CD4-positive, CD25-positive, alpha-beta regulatory T cell (primary cell): ENCODE measurements around the gene TSPAN31. TPM values are rescaled to one million over a fixed set of nuclear protein-coding genes. Genes with fewer than 3 reads are reported as not detected.

ENCODE experiments used
- ATAC-seq, 2 donors: fragments of 150-1000 bp; cut with Tn5 transposase; one replicate each; pipeline ENCODE4 v1.10.0; 2021; ENCODE audit warnings: low read depth in 2 of 2, moderate number of reproducible peaks in 2 of 2, moderate library complexity in 1 of 2
- DNase-seq, 3 donors: peaks; one replicate each; pipeline versions ENCODE4 v3.0.0 to v3.0.0-alpha.2; 2012 to 2022; ENCODE audit warnings: mixed read lengths in 1 of 3
- H3K27ac ChIP-seq: one replicate; pipeline ENCODE4 v1.7.0; 2013; ENCODE audit warnings: mild to moderate bottlenecking, low read length; ENCODE audit not compliant: insufficient read depth, poor library complexity, severe bottlenecking
- H3K27me3 ChIP-seq: one replicate; pipeline ENCODE4 v1.7.0; 2013; ENCODE audit warnings: low read length; ENCODE audit not compliant: control insufficient read depth, insufficient read depth
- H3K36me3 ChIP-seq: one replicate; pipeline ENCODE4 v1.7.0; 2013; ENCODE audit warnings: mild to moderate bottlenecking, low read length, moderate library complexity; ENCODE audit not compliant: control insufficient read depth, insufficient read depth
- H3K4me1 ChIP-seq: 2 replicates; pipeline ENCODE4 v1.7.0; 2013; ENCODE audit warnings: mild to moderate bottlenecking, low read length; ENCODE audit not compliant: insufficient read depth, control insufficient read depth, poor library complexity, severe bottlenecking
- H3K4me3 ChIP-seq: one replicate; pipeline ENCODE4 v1.7.0; 2013; ENCODE audit warnings: low read depth, mild to moderate bottlenecking, low read length, moderate library complexity
- H3K9me3 ChIP-seq, 2 experiments: 1 replicate in 1 of 2; 2 replicates in 1 of 2; pipeline ENCODE4 v1.7.0; 2013; ENCODE audit warnings: low read length in 2 of 2, mild to moderate bottlenecking in 1 of 2, moderate library complexity in 1 of 2; ENCODE audit not compliant: control insufficient read depth in 2 of 2
- H3K27ac Mint-ChIP-seq, 3 donors: one replicate each; pipeline ENCODE4 v1.8.0; 2020 to 2022; ENCODE audit warnings: mild to moderate bottlenecking in 3 of 3, mixed read lengths in 3 of 3, moderate library complexity in 2 of 3
- H3K27me3 Mint-ChIP-seq: one replicate; pipeline ENCODE4 v1.8.0; 2022; ENCODE audit warnings: mild to moderate bottlenecking, mixed read lengths
- H3K36me3 Mint-ChIP-seq: one replicate; pipeline ENCODE4 v1.8.0; 2020; ENCODE audit warnings: mixed read lengths
- H3K4me1 Mint-ChIP-seq, 4 donors: one replicate each; pipeline ENCODE4 v1.8.0; 2020 to 2022; ENCODE audit warnings: mixed read lengths in 4 of 4, mild to moderate bottlenecking in 1 of 4
- H3K4me3 Mint-ChIP-seq, 4 donors: one replicate each; pipeline ENCODE4 v1.8.0; 2020 to 2022; ENCODE audit warnings: mild to moderate bottlenecking in 4 of 4, mixed read lengths in 4 of 4, moderate library complexity in 3 of 4
- H3K9me3 Mint-ChIP-seq, 7 donors: one replicate each; pipeline ENCODE4 v1.8.0; 2020 to 2022; ENCODE audit warnings: mixed read lengths in 7 of 7, mild to moderate bottlenecking in 3 of 7, moderate library complexity in 2 of 7
- polyA plus RNA-seq, 4 donors: library from polyadenylated mRNA; unstranded; fragments of 300-500 nt; fragmentation: Illumina TruSeq; gene quantifications; one replicate each; pipeline ENCODE4 v1.2.3, GENCODE V29; 2021
- total RNA-seq: library from RNA; stranded (reverse); gene quantifications from one replicate; pipeline ENCODE4 v1.2.3, GENCODE V29; 2022

Gene TSPAN31
- total and polyA plus RNA-seq, 5 donors from 2014 or later = 8.7 to 48.9 (median 38.9) TPM

GRCh38 chr12:57783466-57783801, 38.6 kb downstream of the TSPAN31 start:
- peaks cover 12 to 55% (median 30%) of the 10 kb centered on the region in 4 donors for H3K4me1 Mint-ChIP-seq
- peaks cover 4% of the 10 kb centered on the region for H3K27me3 Mint-ChIP-seq

GRCh38 chr12:57783861-57784260, 39.0 kb downstream of the TSPAN31 start:
- peaks cover 38% of the 10 kb centered on the region for H3K4me1 ChIP-seq
- H3K27ac ChIP-seq = no peak overlapping the region
- H3K4me3 ChIP-seq = peak overlapping the region; percentile 21
- Mint-ChIP-seq H3K9me3 (no peaks in the 10 kb centered on the region), H3K4me3 (peak overlapping the region; percentile 70 to 96 (median 76)), H3K27me3 (no peaks in the 10 kb centered on the region), H3K27ac (peak overlapping the region; percentile 43 to 59 (median 48)), H3K36me3 (peaks cover 13% of the 10 kb centered on the region), H3K4me1 (peaks cover 12 to 59% (median 30%) of the 10 kb centered on the region in 4 donors)
- H3K9me3 ChIP-seq = no peaks in the 10 kb centered on the region
- peaks cover 25% of the 10 kb centered on the region for H3K36me3 ChIP-seq
- H3K27me3 ChIP-seq = no peaks in the 10 kb centered on the region
- no peak for DNase-seq
- no peak for ATAC-seq

More at GRCh38 chr12:57783466-57783801, 38.6 kb downstream of the TSPAN31 start:
- Histone ChIP-seq H3K4me1 (peaks cover 38% of the 10 kb centered on the region), H3K9me3 (no peaks in the 10 kb centered on the region), H3K4me3 (peak overlapping the region; percentile 91), H3K27ac (peak overlapping the region; percentile 74), H3K36me3 (peaks cover 20% of the 10 kb centered on the region), H3K27me3 (no peaks in the 10 kb centered on the region)
- Mint-ChIP-seq H3K27ac (peak overlapping the region in 1 of 3 donors; percentile 100), H3K9me3 (no peaks in the 10 kb centered on the region), H3K4me3 (peak overlapping the region; percentile 96 to 100 (median 98)), H3K36me3 (peaks cover 9% of the 10 kb centered on the region)
- ATAC-seq = no peak
- DNase-seq = no peak

GRCh38 chr12:57793920-57794319, 49.1 kb downstream of the TSPAN31 start:
- no peaks in the 10 kb centered on the region for H3K27me3 ChIP-seq
- H3K36me3 ChIP-seq = peaks cover 64% of the 10 kb centered on the region

GRCh38 chr12:57795354-57795753, 50.5 kb downstream of the TSPAN31 start:
- H3K9me3 Mint-ChIP-seq = no peaks in the 10 kb centered on the region
- no peaks in the 10 kb centered on the region for H3K4me1 ChIP-seq
- no peak overlapping the region for H3K27ac ChIP-seq
- H3K27me3 Mint-ChIP-seq = no peaks in the 10 kb centered on the region
- no peaks in the 10 kb centered on the region for H3K27me3 ChIP-seq
- H3K36me3 ChIP-seq = peaks cover 66% of the 10 kb centered on the region
- no peak overlapping the region for H3K27ac Mint-ChIP-seq
- peaks cover 45% of the 10 kb centered on the region for H3K36me3 Mint-ChIP-seq
- H3K4me1 Mint-ChIP-seq = peaks cover 3 to 14% (median 4%) of the 10 kb centered on the region in 4 donors
- DNase-seq (no peak), ATAC-seq (no peak)
- H3K9me3 ChIP-seq = no peaks in the 10 kb centered on the region
- no peak overlapping the region for H3K4me3 Mint-ChIP-seq
- H3K4me3 ChIP-seq = no peak overlapping the region

More at GRCh38 chr12:57793920-57794319, 49.1 kb downstream of the TSPAN31 start:
- no peaks in the 10 kb centered on the region for H3K27me3 Mint-ChIP-seq
- DNase-seq (no peak), ATAC-seq (no peak)
- H3K36me3 Mint-ChIP-seq = peaks cover 42% of the 10 kb centered on the region
- H3K4me1 Mint-ChIP-seq = peaks cover 4 to 7% (median 5%) of the 10 kb centered on the region in 4 donors
- H3K4me3 ChIP-seq = no peak overlapping the region
- no peaks in the 10 kb centered on the region for H3K9me3 Mint-ChIP-seq
- no peaks in the 10 kb centered on the region for H3K4me1 ChIP-seq
- H3K27ac Mint-ChIP-seq = peak overlapping the region in 1 of 3 donors; percentile 70
- no peak overlapping the region for H3K27ac ChIP-seq
- no peaks in the 10 kb centered on the region for H3K9me3 ChIP-seq
- no peak overlapping the region for H3K4me3 Mint-ChIP-seq

- H3K4me1 ChIP-seq = no peaks in the 10 kb centered on the region
- H3K27ac Mint-ChIP-seq = peak overlapping the region in 1 of 3 donors; percentile 21
Observed at GRCh38 chr12:57796996-57797395, 52.2 kb downstream of the TSPAN31 start.

GRCh38 chr12:57797933-57798332, 53.1 kb downstream of the TSPAN31 start:
- Mint-ChIP-seq H3K36me3 (peaks cover 40% of the 10 kb centered on the region), H3K27me3 (no peaks in the 10 kb centered on the region), H3K9me3 (no peaks in the 10 kb centered on the region), H3K27ac (no peak overlapping the region), H3K4me1 (peaks cover 0 to 9% (median 3%) of the 10 kb centered on the region in 4 donors), H3K4me3 (no peak overlapping the region)
- Histone ChIP-seq H3K27me3 (no peaks in the 10 kb centered on the region), H3K27ac (no peak overlapping the region), H3K4me1 (no peaks in the 10 kb centered on the region), H3K9me3 (no peaks in the 10 kb centered on the region), H3K36me3 (peaks cover 53% of the 10 kb centered on the region), H3K4me3 (no peak overlapping the region)
- ATAC-seq (no peak), DNase-seq (no peak)

More at GRCh38 chr12:57796996-57797395, 52.2 kb downstream of the TSPAN31 start:
- DNase-seq (no peak), ATAC-seq (no peak)
- peaks cover 60% of the 10 kb centered on the region for H3K36me3 ChIP-seq
- Mint-ChIP-seq H3K36me3 (peaks cover 39% of the 10 kb centered on the region), H3K27me3 (no peaks in the 10 kb centered on the region), H3K4me1 (peaks cover 0 to 9% (median 3%) of the 10 kb centered on the region in 4 donors), H3K9me3 (no peaks in the 10 kb centered on the region), H3K4me3 (no peak overlapping the region)
- no peaks in the 10 kb centered on the region for H3K9me3 ChIP-seq
- H3K27me3 ChIP-seq = no peaks in the 10 kb centered on the region
- no peak overlapping the region for H3K27ac ChIP-seq
- no peak overlapping the region for H3K4me3 ChIP-seq

Other genes starting within 250 kb of the TSPAN31 start
- gene DDIT3, start 224.5 kb upstream of the TSPAN31 start, total RNA-seq = 159 TPM
- 10 to 100 TPM; 17.8 to 25.3 (median 20.9) TPM for gene DDIT3, start 224.5 kb upstream of the TSPAN31 start, polyA plus RNA-seq
- 104 TPM for gene MBD6, start 222.2 kb upstream of the TSPAN31 start, total RNA-seq
- gene MBD6, start 222.2 kb upstream of the TSPAN31 start, polyA plus RNA-seq = 1 to 10 TPM; 1.8 to 3.0 (median 2.3) TPM
- gene DCTN2, start 197.8 kb upstream of the TSPAN31 start, total RNA-seq = 74.9 TPM
- gene DCTN2, start 197.8 kb upstream of the TSPAN31 start, polyA plus RNA-seq = 10 to 100 TPM; 75.1 to 91.6 (median 78.9) TPM
- 0.72 TPM for gene KIF5A, start 195.0 kb upstream of the TSPAN31 start, total RNA-seq
- gene KIF5A, start 195.0 kb upstream of the TSPAN31 start, polyA plus RNA-seq = under 1 TPM in 2 of 4 donors, not detected in 2; 0.05 to 0.06 TPM
- gene PIP4K2C, start 153.8 kb upstream of the TSPAN31 start, total RNA-seq = 35.8 TPM
- gene PIP4K2C, start 153.8 kb upstream of the TSPAN31 start, polyA plus RNA-seq = 10 to 100 TPM; 24.6 to 38.6 (median 30.2) TPM
- gene DTX3, start 140.2 kb upstream of the TSPAN31 start, total RNA-seq = 31.2 TPM
- 1 to 10 TPM; 3.4 to 7.4 (median 5.1) TPM for gene DTX3, start 140.2 kb upstream of the TSPAN31 start, polyA plus RNA-seq
- gene ARHGEF25, start 133.6 kb upstream of the TSPAN31 start, total RNA-seq = 0.64 TPM
- gene ARHGEF25, start 133.6 kb upstream of the TSPAN31 start, polyA plus RNA-seq = not detected
- gene B4GALNT1, start 111.8 kb upstream of the TSPAN31 start, total RNA-seq = not detected
- not detected for gene B4GALNT1, start 111.8 kb upstream of the TSPAN31 start, polyA plus RNA-seq
- gene OS9, start 50.9 kb upstream of the TSPAN31 start, total RNA-seq = 151 TPM
- gene OS9, start 50.9 kb upstream of the TSPAN31 start, polyA plus RNA-seq = 10 to 100 TPM; 59.2 to 72.4 (median 63.1) TPM
- 60.3 TPM for gene AGAP2, start 6.3 kb upstream of the TSPAN31 start, total RNA-seq
- 1 to 10 TPM; 4.4 to 7.7 (median 5.6) TPM for gene AGAP2, start 6.3 kb upstream of the TSPAN31 start, polyA plus RNA-seq
- gene CDK4, start 7.3 kb downstream of the TSPAN31 start, total RNA-seq = 17.5 TPM
- 10 to 100 TPM; 62.2 to 90.3 (median 69.7) TPM for gene CDK4, start 7.3 kb downstream of the TSPAN31 start, polyA plus RNA-seq
- 35.4 TPM for gene MARCHF9, start 10.1 kb downstream of the TSPAN31 start, total RNA-seq
- 1 to 10 TPM; 2.2 to 4.5 (median 3.8) TPM for gene MARCHF9, start 10.1 kb downstream of the TSPAN31 start, polyA plus RNA-seq
- not detected for gene CYP27B1, start 22.0 kb downstream of the TSPAN31 start, total RNA-seq
- under 1 TPM in 2 of 4 donors, not detected in 2; 0.14 to 0.26 TPM for gene CYP27B1, start 22.0 kb downstream of the TSPAN31 start, polyA plus RNA-seq
- gene METTL1, start 27.1 kb downstream of the TSPAN31 start, total RNA-seq = 8.7 TPM
- 10 to 100 TPM in 1 of 4 donors, 1 to 10 TPM in 3; 3.5 to 10.8 (median 5.9) TPM for gene METTL1, start 27.1 kb downstream of the TSPAN31 start, polyA plus RNA-seq
- gene EEF1AKMT3, start 27.6 kb downstream of the TSPAN31 start, total RNA-seq = 3.7 TPM
- 1 to 10 TPM; 1.8 to 7.6 (median 2.5) TPM for gene EEF1AKMT3, start 27.6 kb downstream of the TSPAN31 start, polyA plus RNA-seq
- gene TSFM, start 37.7 kb downstream of the TSPAN31 start, total RNA-seq = 22.8 TPM
- 10 to 100 TPM; 33.4 to 50.4 (median 40.6) TPM for gene TSFM, start 37.7 kb downstream of the TSPAN31 start, polyA plus RNA-seq
- gene AVIL, start 73.7 kb downstream of the TSPAN31 start, total RNA-seq = 2.0 TPM
- gene AVIL, start 73.7 kb downstream of the TSPAN31 start, polyA plus RNA-seq = under 1 TPM; 0.15 to 0.25 (median 0.19) TPM
- 121 TPM for gene CTDSP2, start 101.7 kb downstream of the TSPAN31 start, total RNA-seq
- gene CTDSP2, start 101.7 kb downstream of the TSPAN31 start, polyA plus RNA-seq = 10 to 100 TPM; 45.7 to 54.4 (median 52.5) TPM
- 4.8 TPM for gene ATP23, start 196.5 kb downstream of the TSPAN31 start, total RNA-seq
- 10 to 100 TPM; 16.2 to 40.7 (median 26.1) TPM for gene ATP23, start 196.5 kb downstream of the TSPAN31 start, polyA plus RNA-seq